B cell (primary cell): ENCODE measurements around the gene CARTPT. TPM values are rescaled to one million over a fixed set of nuclear protein-coding genes. Genes with fewer than 3 reads are reported as not detected.

Experiments
- ATAC-seq: fragments of 200-7000 bp; cut with Tn5 transposase; one replicate; pipeline ENCODE4 v1.10.0; 2021; ENCODE audit warnings: low read depth, mild to moderate bottlenecking, moderate number of reproducible peaks, moderate library complexity
- CTCF ChIA-PET: fragments of 350-600 bp; sonication (Branson Sonifier 250); formaldehyde crosslinking; loops from one replicate; lab custom pipeline; 2021; ENCODE audit warnings: antibody characterized with exemption, inconsistent platforms; lab: Charles Lee
- POLR2A ChIA-PET: fragments of 350-600 bp; sonication (Branson Sonifier 250); formaldehyde crosslinking; loops from one replicate; lab custom pipeline; 2021; ENCODE audit warnings: antibody characterized with exemption; lab: Charles Lee
- DNase-seq: peaks from one replicate; pipeline ENCODE4 v3.0.0; 2013
- H2AFZ ChIP-seq: 2 replicates; pipeline ENCODE4 v1.6.1; 2012; ENCODE audit warnings: mild to moderate bottlenecking, low read depth, low read length; ENCODE audit not compliant: insufficient read depth, poor library complexity, severe bottlenecking
- H3K27ac ChIP-seq, 2 donors: 1 replicate in 1 of 2; 2 replicates in 1 of 2; pipeline ENCODE4 v1.5.1; 2012 to 2013; ENCODE audit warnings: low read length in 2 of 2, mild to moderate bottlenecking in 2 of 2, moderate library complexity in 1 of 2
- H3K27me3 ChIP-seq, 4 experiments: fragments of 200-600 bp in 1 of 4; sonication (generic) in 1 of 4; replicated peaks in 1 of 4; 1 replicate in 2 of 4; 2 replicates in 2 of 4; pipeline versions ENCODE4 v1.6.1 to v1.7.0; 2013 to 2016; ENCODE audit warnings: low read length in 3 of 4, mild to moderate bottlenecking in 2 of 4, mixed read lengths in 1 of 4, moderate library complexity in 1 of 4; ENCODE audit not compliant: insufficient read depth in 4 of 4, control insufficient read depth in 3 of 4; ENCODE audit errors: control extremely low read depth in 1 of 4
- H3K36me3 ChIP-seq, 2 experiments: replicated peaks in 1 of 2; 1 replicate in 1 of 2; 2 replicates in 1 of 2; pipeline versions ENCODE4 v1.6.1 to v1.7.1; 2013; ENCODE audit warnings: low read length in 1 of 2; ENCODE audit not compliant: insufficient read depth in 2 of 2, control insufficient read depth in 1 of 2; ENCODE audit errors: control extremely low read depth in 1 of 2, extremely low read depth in 1 of 2
- H3K4me1 ChIP-seq, 2 donors: fragments of 200-600 bp in 1 of 2; sonication (generic) in 1 of 2; 1 replicate in 1 of 2; 2 replicates in 1 of 2; pipeline versions ENCODE4 v1.5.1 to v1.6.1; 2013 to 2017; ENCODE audit warnings: low read length in 2 of 2; ENCODE audit not compliant: control insufficient read depth in 2 of 2, insufficient read depth in 2 of 2
- H3K4me2 ChIP-seq: replicated peaks from 2 replicates; pipeline ENCODE3; 2012; ENCODE audit warnings: mild to moderate bottlenecking, low read depth, low read length; ENCODE audit not compliant: poor library complexity, severe bottlenecking
- H3K4me3 ChIP-seq, 5 experiments: fragments of 200-600 bp in 1 of 5; sonication (generic) in 1 of 5; 1 replicate in 3 of 5; 2 replicates in 2 of 5; pipeline versions ENCODE4 v1.5.1 to v1.7.0; 2011 to 2016; ENCODE audit warnings: low read length in 4 of 5, mild to moderate bottlenecking in 4 of 5, low read depth in 2 of 5, control low read depth in 1 of 5, moderate library complexity in 1 of 5; ENCODE audit not compliant: insufficient read depth in 1 of 5; ENCODE audit errors: control extremely low read depth in 1 of 5, extremely low read depth in 1 of 5
- H3K79me2 ChIP-seq: fragments of 200-600 bp; sonication (generic); one replicate; pipeline ENCODE4 v1.6.0; 2016; ENCODE audit warnings: low read length; ENCODE audit not compliant: control insufficient read depth, insufficient read depth
- H3K9ac ChIP-seq: fragments of 200-600 bp; sonication (generic); 2 replicates; pipeline ENCODE4 v1.6.1; 2017; ENCODE audit warnings: mild to moderate bottlenecking, low read length, moderate library complexity
- H3K9me3 ChIP-seq, 3 donors: one replicate each; pipeline versions ENCODE4 v1.6.1 to v1.7.1; 2013; ENCODE audit warnings: low read length in 2 of 3; ENCODE audit not compliant: control insufficient read depth in 2 of 3, insufficient read depth in 1 of 3; ENCODE audit errors: control extremely low read depth in 1 of 3
- H4K20me1 ChIP-seq: 2 replicates; pipeline ENCODE4 v1.6.0; 2012; ENCODE audit warnings: mild to moderate bottlenecking, low read length; ENCODE audit not compliant: insufficient read depth, control insufficient read depth, poor library complexity, severe bottlenecking
- H3K27ac Mint-ChIP-seq: one replicate; pipeline ENCODE4 v1.8.0; 2021; ENCODE audit warnings: mixed read lengths
- H3K27me3 Mint-ChIP-seq: one replicate; pipeline ENCODE4 v1.8.0; 2021; ENCODE audit warnings: mixed read lengths
- H3K4me1 Mint-ChIP-seq: one replicate; pipeline ENCODE4 v1.8.0; 2021; ENCODE audit warnings: mixed read lengths
- H3K4me3 Mint-ChIP-seq: one replicate; pipeline ENCODE4 v1.8.0; 2021; ENCODE audit warnings: mixed read lengths
- H3K9me3 Mint-ChIP-seq: one replicate; pipeline ENCODE4 v1.8.0; 2022; ENCODE audit warnings: mixed read lengths; ENCODE audit not compliant: insufficient read depth
- EZH2 ChIP-seq: IDR thresholded peaks from 2 replicates; pipeline ENCODE4 v1.6.1; 2012; ENCODE audit warnings: borderline replicate concordance, low read depth, mild to moderate bottlenecking, moderate library complexity, low read length; ENCODE audit not compliant: insufficient read depth, poor library complexity, severe bottlenecking
- WGBS: methylation state at CpG from one replicate; pipeline ENCODE4 v1.1.5; 2013; ENCODE audit warnings: missing lambda C conversion rate; ENCODE audit not compliant: insufficient coverage; 5-methylcytosine and 5-hydroxymethylcytosine counted together
- intact Hi-C: fragments of 100-400 bp; cut with micrococcal nuclease; formaldehyde crosslinking; loops from one replicate; pipeline ENCODE4 v1.10.0; 2022
- polyA plus RNA-seq: library from polyadenylated mRNA; depleted of rRNA; stranded (reverse); fragments of >200 nt; gene quantifications from 2 replicates; pipeline ENCODE4 v1.2.3, GENCODE V29; 2012
- total RNA-seq, 2 donors: library from RNA; stranded (reverse); fragments of 120-200 nt in 1 of 2; gene quantifications; 1 replicate in 1 of 2; 2 replicates in 1 of 2; pipeline versions ENCODE4 v1.2.3 to v1.2.4, GENCODE V29; 2013 to 2022
- TF ChIP-seq, protein P1 (sequence below): fragments of 200-600 bp; IDR thresholded peaks from one replicate; pipeline ENCODE4 v1.8.0; 2022; ENCODE audit warnings: antibody characterized with exemption, mild to moderate bottlenecking

Gene CARTPT
- total and polyA plus RNA-seq, 2 donors (not counting 1 experiment from before 2014, with no cell fraction given): not detected

GRCh38 chr5:71747182-71747581 is 28.1 kb downstream of the CARTPT start:
- no peaks in the 10 kb centered on the region for H3K4me1 ChIP-seq
- H3K27ac ChIP-seq: no peak overlapping the region
- H3K9me3 ChIP-seq: no peaks in the 10 kb centered on the region
- H3K36me3 ChIP-seq: no peaks in the 10 kb centered on the region
- CTCF ChIA-PET: no interaction called here
- no peak overlapping the region for H3K9ac ChIP-seq
- no peak overlapping the region for H3K4me2 ChIP-seq
- H3K4me3 Mint-ChIP-seq: no peak overlapping the region
- H3K4me1 Mint-ChIP-seq: no peaks in the 10 kb centered on the region
- H2AFZ ChIP-seq: no peak overlapping the region
- POLR2A ChIA-PET: no interaction called here
- no peaks in the 10 kb centered on the region for H3K9me3 Mint-ChIP-seq
- TF ChIP-seq EZH2: no peak
- TF ChIP-seq, protein P1, sequence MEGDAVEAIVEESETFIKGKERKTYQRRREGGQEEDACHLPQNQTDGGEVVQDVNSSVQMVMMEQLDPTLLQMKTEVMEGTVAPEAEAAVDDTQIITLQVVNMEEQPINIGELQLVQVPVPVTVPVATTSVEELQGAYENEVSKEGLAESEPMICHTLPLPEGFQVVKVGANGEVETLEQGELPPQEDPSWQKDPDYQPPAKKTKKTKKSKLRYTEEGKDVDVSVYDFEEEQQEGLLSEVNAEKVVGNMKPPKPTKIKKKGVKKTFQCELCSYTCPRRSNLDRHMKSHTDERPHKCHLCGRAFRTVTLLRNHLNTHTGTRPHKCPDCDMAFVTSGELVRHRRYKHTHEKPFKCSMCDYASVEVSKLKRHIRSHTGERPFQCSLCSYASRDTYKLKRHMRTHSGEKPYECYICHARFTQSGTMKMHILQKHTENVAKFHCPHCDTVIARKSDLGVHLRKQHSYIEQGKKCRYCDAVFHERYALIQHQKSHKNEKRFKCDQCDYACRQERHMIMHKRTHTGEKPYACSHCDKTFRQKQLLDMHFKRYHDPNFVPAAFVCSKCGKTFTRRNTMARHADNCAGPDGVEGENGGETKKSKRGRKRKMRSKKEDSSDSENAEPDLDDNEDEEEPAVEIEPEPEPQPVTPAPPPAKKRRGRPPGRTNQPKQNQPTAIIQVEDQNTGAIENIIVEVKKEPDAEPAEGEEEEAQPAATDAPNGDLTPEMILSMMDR: no peak
- H3K27me3 ChIP-seq: peaks cover 0 to 4% (median 0%) of the 10 kb centered on the region in 4 experiments
- H3K27ac Mint-ChIP-seq: no peak overlapping the region
- no peak overlapping the region for H3K4me3 ChIP-seq
- H3K79me2 ChIP-seq: no peaks in the 10 kb centered on the region
- H4K20me1 ChIP-seq: no peaks in the 10 kb centered on the region
- WGBS: no CpG with 5 or more reads among the region's 3 CpGs
- DNase-seq: no peak
- peaks cover 10% of the 10 kb centered on the region for H3K27me3 Mint-ChIP-seq
- intact Hi-C loops: no loop called here
- ATAC-seq: no peak

DNA sequence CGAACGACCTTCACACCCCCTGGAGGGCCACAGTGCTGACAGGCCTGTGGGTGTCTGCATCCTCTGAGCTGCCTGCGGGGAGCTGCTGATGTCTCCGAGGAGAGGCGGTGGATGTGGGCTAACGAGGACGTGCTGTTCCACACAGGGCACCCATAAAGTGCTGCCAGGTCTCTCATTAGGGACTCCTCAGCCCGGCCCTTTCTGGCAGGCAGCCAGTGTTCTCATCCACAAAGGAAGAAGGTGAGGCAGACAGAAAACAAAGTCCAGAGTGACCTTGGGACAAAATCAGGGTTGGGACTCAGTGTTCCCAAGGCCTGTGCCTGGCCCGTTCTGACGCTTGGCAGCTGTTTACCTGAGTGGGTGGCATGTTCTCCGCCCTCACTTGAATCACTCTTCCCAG is 29.3 kb downstream of the CARTPT start:
- Histone ChIP-seq H3K27ac (no peak overlapping the region), H3K4me2 (no peak overlapping the region), H3K4me1 (no peaks in the 10 kb centered on the region), H4K20me1 (no peaks in the 10 kb centered on the region), H2AFZ (no peak overlapping the region), H3K79me2 (no peaks in the 10 kb centered on the region), H3K4me3 (no peak overlapping the region), H3K9me3 (no peaks in the 10 kb centered on the region), H3K9ac (no peak overlapping the region), H3K27me3 (peaks cover 0 to 4% (median 0%) of the 10 kb centered on the region in 4 experiments), H3K36me3 (no peaks in the 10 kb centered on the region)
- Mint-ChIP-seq H3K27ac (no peak overlapping the region), H3K4me3 (no peak overlapping the region), H3K4me1 (no peaks in the 10 kb centered on the region), H3K9me3 (no peaks in the 10 kb centered on the region), H3K27me3 (peaks cover 10% of the 10 kb centered on the region)
- TF ChIP-seq EZH2: no peak
- TF ChIP-seq, protein P1: no peak
- ChIA-PET CTCF (no interaction called here), POLR2A (no interaction called here)
- DNase-seq (no peak), ATAC-seq (no peak)
- WGBS: 94% methylated on average over 9 of the region's 11 CpGs
- intact Hi-C loops: no loop called here
